Suppressor macrophage (primary cell): ENCODE data around the gene LMBR1L.
"Not testable (repeated sequence)": the region's sequence is repeated elsewhere in the genome, so short reads cannot be mapped to it uniquely, and the experiment has no call there.

ENCODE experiments used
- DNase-seq, 4 experiments: peaks; one replicate each; pipeline ENCODE4 v3.0.0-alpha.2; 2020 to 2022
- total RNA-seq, 17 experiments: gene quantifications; one replicate each; lab custom pipeline; 2026; ENCODE audit warnings: mixed read lengths in 6 of 17, inconsistent platforms in 3 of 17; lab: John Stamatoyannopoulos, UW

Gene LMBR1L
- total RNA-seq = 8.8 to 30.2 (median 19.9) reads per million in 17 experiments

GRCh38 chr12:49110464-49111155 lies at the start of gene LMBR1L:
Gene LMBR1L, minus strand, starts transcription at chr12:49110847. Its CDS starts 292 bp downstream, at chr12:49110555.
- DNase-seq = peak; percentile 99 to 100 (median 99)

- no peak for DNase-seq
Observed at GRCh38 chr12:49160399-49160798, 49.8 kb upstream of the LMBR1L start.

GRCh38 chr12:49154221-49154620 lies 43.6 kb upstream of the LMBR1L start:
- DNase-seq = no peak

GRCh38 chr12:49147384-49147783 lies 36.7 kb upstream of the LMBR1L start:
- DNase-seq = no peak

- no peak for DNase-seq
Observed at GRCh38 chr12:49146406-49146805, 35.8 kb upstream of the LMBR1L start.

GRCh38 chr12:49144384-49144783 lies 33.7 kb upstream of the LMBR1L start:
- DNase-seq = no peak

- DNase-seq = no peak
Observed at GRCh38 chr12:49138999-49139398, 28.4 kb upstream of the LMBR1L start.

- no peak for DNase-seq
Observed at GRCh38 chr12:49138587-49138986, 27.9 kb upstream of the LMBR1L start.

- DNase-seq = no peak
Observed at GRCh38 chr12:49137476-49137875, 26.8 kb upstream of the LMBR1L start.

- not testable (repeated sequence) for DNase-seq
Observed at GRCh38 chr12:49136997-49137396, 26.4 kb upstream of the LMBR1L start.

GRCh38 chr12:49133590-49133989 lies 22.9 kb upstream of the LMBR1L start:
- peak in 1 of 4 experiments; percentile 15 for DNase-seq

- DNase-seq = no peak
Observed at GRCh38 chr12:49133014-49133413, 22.4 kb upstream of the LMBR1L start.

- peak in 2 of 4 experiments; percentile 28 to 40 for DNase-seq
Observed at GRCh38 chr12:49131894-49132461, 21.3 kb upstream of the LMBR1L start.

- DNase-seq = peak; percentile 94 to 97 (median 96)
Observed at GRCh38 chr12:49131051-49131893, 20.6 kb upstream of the LMBR1L start, which contains the start of gene TUBA1B. Gene TUBA1B, minus strand, starts transcription at chr12:49131395. Its CDS starts 95 bp downstream, at chr12:49131300.

GRCh38 chr12:49130151-49131050 lies 19.8 kb upstream of the LMBR1L start:
- peak; percentile 97 to 99 (median 98) for DNase-seq

GRCh38 chr12:49129332-49130150 lies 18.9 kb upstream of the LMBR1L start:
- DNase-seq = no peak

GRCh38 chr12:49127971-49128370 lies 17.3 kb upstream of the LMBR1L start:
- not testable (repeated sequence) for DNase-seq

GRCh38 chr12:49126852-49127763 lies 16.5 kb upstream of the LMBR1L start:
- DNase-seq = no peak

- DNase-seq = peak; percentile 69 to 79 (median 77)
Observed at GRCh38 chr12:49121047-49121696, 10.5 kb upstream of the LMBR1L start.
